Coronary artery (tissue), 2 donors: ENCODE data around the gene DMGDH.

Experiments
- DNase-seq: peaks from one replicate; pipeline ENCODE4 v3.0.0-alpha.2; 2017; ENCODE audit warnings: low spot score
- H3K27ac ChIP-seq, 2 donors: fragments of 200-600 bp; sonication (generic); one replicate each; pipeline ENCODE4 v1.5.1; 2016 to 2019
- H3K4me3 ChIP-seq: fragments of 200-600 bp; sonication (generic); 2 replicates; pipeline ENCODE4 v1.5.1; 2016; ENCODE audit warnings: mild to moderate bottlenecking, moderate library complexity
- TF ChIP-seq, protein P1 (sequence below): fragments of 200-600 bp; sonication (generic); IDR thresholded peaks from one replicate; pipeline ENCODE4 v1.5.1; 2019; ENCODE audit warnings: antibody characterized with exemption

Gene DMGDH

DNA sequence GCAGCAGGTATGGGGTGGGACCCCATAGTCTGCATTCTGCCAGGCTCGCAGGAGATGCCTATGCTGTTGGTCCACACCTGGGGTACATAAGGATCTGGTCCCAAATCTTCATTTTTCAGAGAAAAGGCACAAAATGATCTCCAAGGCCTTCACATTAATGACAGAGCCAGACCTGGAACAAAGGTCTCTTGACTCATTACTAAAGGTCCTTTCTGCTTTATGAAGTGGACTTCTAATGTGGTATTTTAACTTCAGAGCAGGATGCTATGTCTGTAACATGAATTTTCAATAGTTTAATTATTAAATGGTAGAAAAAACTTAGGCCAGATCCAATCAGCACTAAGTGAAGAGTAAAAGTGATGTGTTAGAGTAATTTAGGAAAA is 38.0 kb downstream of the DMGDH start:
- Histone ChIP-seq H3K27ac (no peak overlapping the region), H3K4me3 (no peak overlapping the region)
- no peak for DNase-seq
- TF ChIP-seq, protein P1, sequence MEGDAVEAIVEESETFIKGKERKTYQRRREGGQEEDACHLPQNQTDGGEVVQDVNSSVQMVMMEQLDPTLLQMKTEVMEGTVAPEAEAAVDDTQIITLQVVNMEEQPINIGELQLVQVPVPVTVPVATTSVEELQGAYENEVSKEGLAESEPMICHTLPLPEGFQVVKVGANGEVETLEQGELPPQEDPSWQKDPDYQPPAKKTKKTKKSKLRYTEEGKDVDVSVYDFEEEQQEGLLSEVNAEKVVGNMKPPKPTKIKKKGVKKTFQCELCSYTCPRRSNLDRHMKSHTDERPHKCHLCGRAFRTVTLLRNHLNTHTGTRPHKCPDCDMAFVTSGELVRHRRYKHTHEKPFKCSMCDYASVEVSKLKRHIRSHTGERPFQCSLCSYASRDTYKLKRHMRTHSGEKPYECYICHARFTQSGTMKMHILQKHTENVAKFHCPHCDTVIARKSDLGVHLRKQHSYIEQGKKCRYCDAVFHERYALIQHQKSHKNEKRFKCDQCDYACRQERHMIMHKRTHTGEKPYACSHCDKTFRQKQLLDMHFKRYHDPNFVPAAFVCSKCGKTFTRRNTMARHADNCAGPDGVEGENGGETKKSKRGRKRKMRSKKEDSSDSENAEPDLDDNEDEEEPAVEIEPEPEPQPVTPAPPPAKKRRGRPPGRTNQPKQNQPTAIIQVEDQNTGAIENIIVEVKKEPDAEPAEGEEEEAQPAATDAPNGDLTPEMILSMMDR, result no peak

DNA sequence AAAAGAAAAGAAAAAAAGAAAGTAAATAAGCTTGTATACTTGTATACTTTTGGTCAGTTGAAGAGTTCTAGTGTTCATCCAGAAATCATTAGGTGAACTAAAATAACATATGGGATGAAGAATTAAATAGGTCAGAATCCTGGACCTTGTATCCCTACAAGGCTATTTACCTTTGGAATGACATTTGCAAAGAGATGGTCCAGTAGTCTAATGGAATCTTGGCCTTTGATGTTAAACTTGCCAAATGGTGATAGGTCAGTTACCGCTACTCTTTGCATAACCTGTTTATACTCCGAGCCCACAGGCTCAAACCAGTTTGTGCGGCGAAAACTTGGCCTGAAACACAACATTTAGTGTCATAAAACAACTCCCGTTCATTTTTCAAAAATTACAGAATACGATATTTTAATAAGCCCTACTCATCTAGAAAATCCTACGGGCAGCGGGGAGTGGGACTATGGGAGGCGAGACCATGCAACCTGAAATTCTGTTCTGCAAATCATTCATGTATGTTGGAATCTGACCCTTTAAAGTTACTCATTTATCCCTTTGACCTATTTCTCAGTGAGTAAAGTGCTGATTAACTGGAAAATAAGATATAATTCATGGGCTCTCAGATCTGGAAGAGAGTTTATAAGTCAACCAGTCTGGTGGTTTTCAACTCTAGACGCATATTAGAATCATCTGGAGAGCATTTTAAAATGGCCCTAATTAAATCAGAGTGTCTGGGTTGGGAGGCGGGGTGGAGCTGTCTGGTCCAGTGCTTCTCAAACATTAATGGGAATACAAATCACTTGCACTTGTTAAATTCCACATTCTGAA is 38.6 kb downstream of the DMGDH start:
- H3K27ac ChIP-seq, result no peak overlapping the region
- H3K4me3 ChIP-seq, result no peak overlapping the region
- TF ChIP-seq, protein P1, result no peak
- no peak for DNase-seq

DNA sequence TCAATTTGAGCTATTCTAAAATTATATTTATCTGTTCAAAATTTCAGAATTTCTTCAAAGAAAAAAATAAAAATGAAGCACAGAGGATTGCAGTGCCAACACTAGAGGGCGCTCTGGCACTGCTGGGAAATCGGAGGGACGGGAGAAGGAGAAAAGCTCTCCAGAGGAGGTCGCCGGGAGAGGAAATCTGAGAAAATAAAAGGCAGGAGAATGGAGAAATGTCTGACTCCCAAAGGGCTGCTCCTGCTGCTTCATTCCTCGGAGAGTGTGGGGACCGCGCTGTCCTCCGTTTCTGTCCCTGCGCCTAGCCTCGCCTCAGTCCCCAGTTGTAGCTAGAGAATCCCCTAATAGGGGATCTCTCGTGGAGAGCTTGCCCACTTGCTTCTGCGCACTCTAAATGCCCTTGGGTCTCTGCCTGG is 44.4 kb downstream of the DMGDH start:
- TF ChIP-seq, protein P1, result peak; percentile 92
- H3K4me3 ChIP-seq, result peak overlapping the region; percentile 65
- no peak overlapping the region for H3K27ac ChIP-seq
- DNase-seq, result no peak

DNA sequence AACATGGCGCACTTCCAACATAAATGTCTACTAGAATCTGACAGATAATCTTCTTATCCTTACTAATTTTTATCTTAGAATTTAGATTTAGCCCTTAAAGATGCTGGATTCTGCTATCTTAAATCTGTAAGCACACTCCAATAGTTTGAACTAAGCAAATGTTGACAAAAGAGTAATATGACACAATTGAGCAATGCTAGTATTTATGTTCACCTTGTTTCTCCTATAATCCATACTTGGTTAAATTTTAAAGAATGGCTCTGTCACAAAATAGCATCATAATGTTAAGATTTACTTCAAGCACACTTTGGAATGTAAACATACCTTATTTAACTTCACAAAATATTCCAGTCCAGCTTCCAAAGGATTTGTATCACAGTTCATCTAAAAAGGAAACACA is 45.5 kb downstream of the DMGDH start:
- TF ChIP-seq, protein P1, result no peak
- H3K4me3 ChIP-seq, result no peak overlapping the region
- DNase-seq, result no peak
- no peak overlapping the region for H3K27ac ChIP-seq

DNA sequence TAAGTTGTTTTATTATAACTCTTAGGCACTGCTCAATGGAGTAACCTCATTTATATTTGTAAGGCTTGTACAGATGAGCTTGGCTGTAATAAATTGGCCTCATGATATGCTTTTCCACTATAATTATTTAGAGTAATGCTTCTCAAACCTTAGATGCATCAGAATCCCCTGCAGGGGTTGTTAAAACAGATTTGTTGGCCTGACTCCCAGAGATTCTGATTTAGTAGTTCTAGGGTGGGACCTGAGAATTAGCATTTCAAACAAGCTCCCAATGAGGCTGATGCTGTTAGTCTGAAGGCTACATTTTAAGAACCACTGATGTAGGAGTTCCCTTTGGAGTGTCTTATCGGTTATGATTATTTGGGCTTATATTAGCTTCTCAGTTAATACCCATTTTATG is 46.1 kb downstream of the DMGDH start:
- TF ChIP-seq, protein P1, result no peak
- Histone ChIP-seq H3K27ac (no peak overlapping the region), H3K4me3 (no peak overlapping the region)
- DNase-seq, result no peak

DNA sequence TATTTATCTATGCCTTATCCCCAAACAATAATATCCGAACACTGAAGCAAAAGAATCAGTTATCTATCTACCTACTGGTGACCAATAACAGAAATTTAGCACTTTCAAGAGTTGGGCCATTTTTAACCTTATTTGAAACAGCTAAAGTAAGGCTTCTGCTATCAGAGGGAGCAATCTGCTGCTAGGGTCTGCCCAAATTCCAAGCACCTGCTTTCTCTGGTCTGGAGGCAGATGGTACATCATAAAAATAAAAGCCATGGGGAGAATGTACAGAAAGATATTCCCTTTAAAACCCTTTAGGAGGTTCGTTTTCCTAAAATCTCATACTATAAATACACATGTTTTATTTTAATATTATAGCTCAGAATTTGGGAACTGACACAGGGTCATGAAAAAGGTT is 46.7 kb downstream of the DMGDH start:
- TF ChIP-seq, protein P1, result no peak
- Histone ChIP-seq H3K27ac (no peak overlapping the region), H3K4me3 (no peak overlapping the region)
- no peak for DNase-seq

DNA sequence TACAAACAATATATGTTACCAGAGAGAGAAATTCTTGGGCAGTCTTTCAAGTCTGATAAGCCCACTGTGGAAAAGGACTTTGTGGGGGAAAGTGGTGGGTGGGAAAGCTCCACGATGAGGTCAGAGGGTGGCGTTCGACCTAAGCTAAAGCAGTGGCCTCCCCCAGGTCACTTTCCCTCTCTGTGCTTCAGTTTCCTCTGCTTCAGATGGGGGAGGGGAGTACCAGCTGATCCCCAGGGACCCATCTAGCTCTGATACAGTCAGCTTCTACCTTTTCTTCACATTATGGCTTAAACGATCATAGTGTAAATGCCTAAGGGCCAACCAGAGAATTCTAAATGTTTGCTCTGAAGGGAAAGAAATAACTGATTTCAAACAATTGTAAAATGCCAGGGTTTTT is 47.7 kb downstream of the DMGDH start:
- DNase-seq, result no peak
- TF ChIP-seq, protein P1, result no peak
- H3K4me3 ChIP-seq, result no peak overlapping the region
- H3K27ac ChIP-seq, result no peak overlapping the region
